Liver (tissue), 9 donors: ENCODE data around the gene DPY30. TPM values are rescaled to one million over a fixed set of nuclear protein-coding genes. Genes with fewer than 3 reads are reported as not detected.

ENCODE experiments used
- DNase-seq: peaks from one replicate; pipeline ENCODE4 v3.0.0-alpha.2; 2017; ENCODE audit warnings: low spot score
- H3K27ac ChIP-seq, 2 donors: one replicate each; pipeline ENCODE4 v1.7.0; 2013; ENCODE audit warnings: inconsistent platforms in 2 of 2, low read length in 2 of 2, control low read depth in 1 of 2, low read depth in 1 of 2, mild to moderate bottlenecking in 1 of 2
- H3K27me3 ChIP-seq, 4 donors: one replicate each; pipeline versions ENCODE4 v1.6.1 to v1.7.0; 2013; ENCODE audit warnings: low read length in 3 of 4, inconsistent platforms in 1 of 4, mild to moderate bottlenecking in 1 of 4, moderate library complexity in 1 of 4; ENCODE audit not compliant: control insufficient read depth in 4 of 4, insufficient read depth in 4 of 4
- H3K36me3 ChIP-seq, 4 donors: one replicate each; pipeline versions ENCODE4 v1.6.1 to v1.7.0; 2013; ENCODE audit warnings: low read length in 3 of 4, mild to moderate bottlenecking in 3 of 4, low read depth in 1 of 4, moderate library complexity in 1 of 4; ENCODE audit not compliant: control insufficient read depth in 4 of 4, insufficient read depth in 3 of 4
- H3K4me1 ChIP-seq, 4 donors: one replicate each; pipeline versions ENCODE4 v1.6.1 to v1.7.0; 2013; ENCODE audit warnings: low read length in 3 of 4, mild to moderate bottlenecking in 3 of 4, moderate library complexity in 1 of 4; ENCODE audit not compliant: control insufficient read depth in 4 of 4, insufficient read depth in 4 of 4
- H3K4me3 ChIP-seq, 3 donors: one replicate each; pipeline versions ENCODE4 v1.6.1 to v1.7.0; 2013; ENCODE audit warnings: low read length in 3 of 3, control low read depth in 1 of 3, low read depth in 1 of 3, mild to moderate bottlenecking in 1 of 3
- H3K9ac ChIP-seq, 2 donors: one replicate each; pipeline ENCODE4 v1.7.0; 2013; ENCODE audit warnings: low read length in 2 of 2, mild to moderate bottlenecking in 2 of 2, moderate library complexity in 2 of 2, control low read depth in 1 of 2, low read depth in 1 of 2
- H3K9me3 ChIP-seq, 4 donors: one replicate each; pipeline versions ENCODE4 v1.6.1 to v1.7.0; 2013; ENCODE audit warnings: low read length in 3 of 4; ENCODE audit not compliant: control insufficient read depth in 4 of 4
- EGR1 ChIP-seq, 2 donors: IDR thresholded peaks; 2 replicates each; pipeline ENCODE4 v1.6.1; 2016 to 2018; ENCODE audit warnings: antibody characterized with exemption in 2 of 2, low read depth in 2 of 2
- FOXA1 ChIP-seq: IDR thresholded peaks from 2 replicates; pipeline ENCODE4 v1.6.1; 2016; ENCODE audit warnings: antibody characterized with exemption
- FOXA2 ChIP-seq: IDR thresholded peaks from 2 replicates; pipeline ENCODE4 v1.6.1; 2016; ENCODE audit warnings: antibody characterized with exemption
- GABPA ChIP-seq, 2 donors: IDR thresholded peaks in 1 of 2; conservative IDR thresholded peaks in 1 of 2; 2 replicates each; pipeline ENCODE4 v1.6.1; 2016; ENCODE audit warnings: antibody characterized with exemption in 2 of 2, mild to moderate bottlenecking in 1 of 2, moderate library complexity in 1 of 2
- HNF4A ChIP-seq, 2 donors: conservative IDR thresholded peaks; 2 replicates each; pipeline ENCODE4 v1.6.1; 2016; ENCODE audit warnings: antibody characterized with exemption in 2 of 2, mild to moderate bottlenecking in 2 of 2
- HNF4G ChIP-seq: IDR thresholded peaks from 2 replicates; pipeline ENCODE4 v1.6.1; 2016; ENCODE audit warnings: antibody characterized with exemption
- JUND ChIP-seq, 2 donors: IDR thresholded peaks; 2 replicates each; pipeline ENCODE4 v1.6.1; 2016; ENCODE audit warnings: antibody characterized with exemption in 2 of 2
- NR2F2 ChIP-seq: IDR thresholded peaks from 2 replicates; pipeline ENCODE4 v1.6.1; 2016; ENCODE audit warnings: antibody characterized with exemption
- RAD21 ChIP-seq, 2 donors: IDR thresholded peaks; 2 replicates each; pipeline ENCODE4 v1.6.1; 2016; ENCODE audit warnings: antibody characterized with exemption in 2 of 2, mild to moderate bottlenecking in 2 of 2
- RXRA ChIP-seq, 2 donors: IDR thresholded peaks; 2 replicates each; pipeline ENCODE4 v1.6.1; 2017 to 2018; ENCODE audit warnings: antibody characterized with exemption in 2 of 2, mild to moderate bottlenecking in 1 of 2
- SP1 ChIP-seq: IDR thresholded peaks from 2 replicates; pipeline ENCODE4 v1.6.1; 2018; ENCODE audit warnings: antibody characterized with exemption, mild to moderate bottlenecking
- TAF1 ChIP-seq: conservative IDR thresholded peaks from 2 replicates; pipeline ENCODE4 v1.6.1; 2016; ENCODE audit warnings: antibody characterized with exemption, mild to moderate bottlenecking
- YY1 ChIP-seq: IDR thresholded peaks from 2 replicates; pipeline ENCODE4 v1.6.1; 2016; ENCODE audit warnings: antibody characterized with exemption, mild to moderate bottlenecking
- WGBS: extraction: QIAGEN DNeasy Blood & Tissue Kit; methylation state at CpG from one replicate; pipeline ENCODE4 v1.1.7; 2013; 5-methylcytosine and 5-hydroxymethylcytosine counted together
- polyA plus RNA-seq, 2 donors: library from polyadenylated mRNA; stranded (reverse) in 1 of 2; unstranded in 1 of 2; fragments of 200-250 nt in 1 of 2; fragments of >200 nt in 1 of 2; fragmentation: Nextera tagmentation in 1 of 2; extraction: Ambion mirVana in 1 of 2; gene quantifications; one replicate each; pipeline versions ENCODE4 v1.2.1 to v1.2.3, GENCODE V29; 2013 to 2015
- total RNA-seq, 2 donors: library from RNA; depleted of rRNA; stranded (reverse); fragments of >200 nt; gene quantifications; one replicate each; pipeline ENCODE4 v1.2.3, GENCODE V29; 2014
- TF ChIP-seq, protein P1 (sequence below): IDR thresholded peaks from 2 replicates; pipeline ENCODE4 v1.6.1; 2016; ENCODE audit warnings: antibody characterized with exemption, mild to moderate bottlenecking
- TF ChIP-seq, protein P2 (sequence below): IDR thresholded peaks from 2 replicates; pipeline ENCODE4 v1.6.1; 2016; ENCODE audit warnings: antibody characterized with exemption
- TF ChIP-seq, protein P3 (sequence below): fragments of 150-350 bp; IDR thresholded peaks from 2 replicates; pipeline ENCODE4 v1.5.1; 2017; ENCODE audit warnings: improper control_type of control experiment, low read depth, low read length; ENCODE audit not compliant: missing input control
- TF ChIP-seq, protein P4 (sequence below): IDR thresholded peaks from 2 replicates; pipeline ENCODE4 v1.6.1; 2016; ENCODE audit warnings: antibody characterized with exemption
- donor health status: healthy.
- donor health status: healthy.
- donor health status: healthy.
- donor health status: healthy.
- donor health status: healthy.

Gene DPY30
- total and polyA plus RNA-seq, 4 donors: 24.3 to 75.4 (median 34.5) TPM

GRCh38 chr2:32002406-32002805 is 37.2 kb downstream of the DPY30 start:
- Histone ChIP-seq H3K9me3 (no peaks in the 10 kb centered on the region), H3K9ac (no peak overlapping the region), H3K27ac (no peak overlapping the region), H3K4me3 (no peak overlapping the region), H3K27me3 (no peaks in the 10 kb centered on the region), H3K36me3 (no peaks in the 10 kb centered on the region), H3K4me1 (peaks cover 7 to 36% (median 29%) of the 10 kb centered on the region in 4 donors)
- WGBS: 94% methylated on average over 3 of the region's 3 CpGs
- no peak for TF ChIP-seq TAF1
- no peak for TF ChIP-seq SP1
- TF ChIP-seq, protein P1, sequence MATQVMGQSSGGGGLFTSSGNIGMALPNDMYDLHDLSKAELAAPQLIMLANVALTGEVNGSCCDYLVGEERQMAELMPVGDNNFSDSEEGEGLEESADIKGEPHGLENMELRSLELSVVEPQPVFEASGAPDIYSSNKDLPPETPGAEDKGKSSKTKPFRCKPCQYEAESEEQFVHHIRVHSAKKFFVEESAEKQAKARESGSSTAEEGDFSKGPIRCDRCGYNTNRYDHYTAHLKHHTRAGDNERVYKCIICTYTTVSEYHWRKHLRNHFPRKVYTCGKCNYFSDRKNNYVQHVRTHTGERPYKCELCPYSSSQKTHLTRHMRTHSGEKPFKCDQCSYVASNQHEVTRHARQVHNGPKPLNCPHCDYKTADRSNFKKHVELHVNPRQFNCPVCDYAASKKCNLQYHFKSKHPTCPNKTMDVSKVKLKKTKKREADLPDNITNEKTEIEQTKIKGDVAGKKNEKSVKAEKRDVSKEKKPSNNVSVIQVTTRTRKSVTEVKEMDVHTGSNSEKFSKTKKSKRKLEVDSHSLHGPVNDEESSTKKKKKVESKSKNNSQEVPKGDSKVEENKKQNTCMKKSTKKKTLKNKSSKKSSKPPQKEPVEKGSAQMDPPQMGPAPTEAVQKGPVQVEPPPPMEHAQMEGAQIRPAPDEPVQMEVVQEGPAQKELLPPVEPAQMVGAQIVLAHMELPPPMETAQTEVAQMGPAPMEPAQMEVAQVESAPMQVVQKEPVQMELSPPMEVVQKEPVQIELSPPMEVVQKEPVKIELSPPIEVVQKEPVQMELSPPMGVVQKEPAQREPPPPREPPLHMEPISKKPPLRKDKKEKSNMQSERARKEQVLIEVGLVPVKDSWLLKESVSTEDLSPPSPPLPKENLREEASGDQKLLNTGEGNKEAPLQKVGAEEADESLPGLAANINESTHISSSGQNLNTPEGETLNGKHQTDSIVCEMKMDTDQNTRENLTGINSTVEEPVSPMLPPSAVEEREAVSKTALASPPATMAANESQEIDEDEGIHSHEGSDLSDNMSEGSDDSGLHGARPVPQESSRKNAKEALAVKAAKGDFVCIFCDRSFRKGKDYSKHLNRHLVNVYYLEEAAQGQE: no peak
- TF ChIP-seq GABPA (IDR thresholded peaks at IDR 0.05 in 1 of 2, conservative IDR thresholded peaks at IDR 0.05 in 1 of 2): no peak
- no peak for TF ChIP-seq JUND (IDR thresholded peaks at IDR 0.05)
- TF ChIP-seq HNF4A (conservative IDR thresholded peaks at IDR 0.05): no peak
- TF ChIP-seq, protein P2, sequence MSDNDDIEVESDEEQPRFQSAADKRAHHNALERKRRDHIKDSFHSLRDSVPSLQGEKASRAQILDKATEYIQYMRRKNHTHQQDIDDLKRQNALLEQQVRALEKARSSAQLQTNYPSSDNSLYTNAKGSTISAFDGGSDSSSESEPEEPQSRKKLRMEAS: no peak
- TF ChIP-seq, protein P3, sequence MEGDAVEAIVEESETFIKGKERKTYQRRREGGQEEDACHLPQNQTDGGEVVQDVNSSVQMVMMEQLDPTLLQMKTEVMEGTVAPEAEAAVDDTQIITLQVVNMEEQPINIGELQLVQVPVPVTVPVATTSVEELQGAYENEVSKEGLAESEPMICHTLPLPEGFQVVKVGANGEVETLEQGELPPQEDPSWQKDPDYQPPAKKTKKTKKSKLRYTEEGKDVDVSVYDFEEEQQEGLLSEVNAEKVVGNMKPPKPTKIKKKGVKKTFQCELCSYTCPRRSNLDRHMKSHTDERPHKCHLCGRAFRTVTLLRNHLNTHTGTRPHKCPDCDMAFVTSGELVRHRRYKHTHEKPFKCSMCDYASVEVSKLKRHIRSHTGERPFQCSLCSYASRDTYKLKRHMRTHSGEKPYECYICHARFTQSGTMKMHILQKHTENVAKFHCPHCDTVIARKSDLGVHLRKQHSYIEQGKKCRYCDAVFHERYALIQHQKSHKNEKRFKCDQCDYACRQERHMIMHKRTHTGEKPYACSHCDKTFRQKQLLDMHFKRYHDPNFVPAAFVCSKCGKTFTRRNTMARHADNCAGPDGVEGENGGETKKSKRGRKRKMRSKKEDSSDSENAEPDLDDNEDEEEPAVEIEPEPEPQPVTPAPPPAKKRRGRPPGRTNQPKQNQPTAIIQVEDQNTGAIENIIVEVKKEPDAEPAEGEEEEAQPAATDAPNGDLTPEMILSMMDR: no peak
- TF ChIP-seq RXRA (IDR thresholded peaks at IDR 0.05): no peak
- TF ChIP-seq FOXA2: no peak
- no peak for TF ChIP-seq FOXA1
- TF ChIP-seq EGR1 (IDR thresholded peaks at IDR 0.05; ENCODE audit: low read depth in 2 of 2): no peak
- TF ChIP-seq YY1: no peak
- no peak for TF ChIP-seq HNF4G
- TF ChIP-seq NR2F2: no peak
- no peak for DNase-seq

DNA sequence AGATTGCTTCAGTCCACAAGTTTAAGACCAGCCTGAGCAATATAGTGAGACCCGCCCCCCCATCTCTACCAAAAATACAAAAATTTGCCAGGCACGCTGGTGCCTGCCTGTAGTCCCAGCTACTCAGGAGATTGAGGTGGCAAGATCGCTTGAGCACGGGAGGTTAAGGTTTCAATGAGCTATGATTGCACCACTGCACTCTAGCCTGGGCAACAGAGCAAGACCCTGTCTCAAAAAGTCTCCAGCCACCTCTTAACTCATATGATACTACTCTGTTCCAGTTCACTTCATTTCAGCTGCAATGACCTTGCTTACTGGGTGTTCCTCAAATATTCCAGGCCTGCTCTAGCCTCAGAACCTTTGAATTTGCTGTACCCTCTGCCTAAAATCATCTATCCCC is 40.2 kb downstream of the DPY30 start:
- Histone ChIP-seq H3K27me3 (no peaks in the 10 kb centered on the region), H3K4me1 (peaks cover 0 to 6% (median 4%) of the 10 kb centered on the region in 4 donors), H3K27ac (no peak overlapping the region), H3K36me3 (no peaks in the 10 kb centered on the region), H3K4me3 (no peak overlapping the region), H3K9ac (no peak overlapping the region), H3K9me3 (no peaks in the 10 kb centered on the region)
- TF ChIP-seq, protein P3: no peak
- TF ChIP-seq, protein P4, sequence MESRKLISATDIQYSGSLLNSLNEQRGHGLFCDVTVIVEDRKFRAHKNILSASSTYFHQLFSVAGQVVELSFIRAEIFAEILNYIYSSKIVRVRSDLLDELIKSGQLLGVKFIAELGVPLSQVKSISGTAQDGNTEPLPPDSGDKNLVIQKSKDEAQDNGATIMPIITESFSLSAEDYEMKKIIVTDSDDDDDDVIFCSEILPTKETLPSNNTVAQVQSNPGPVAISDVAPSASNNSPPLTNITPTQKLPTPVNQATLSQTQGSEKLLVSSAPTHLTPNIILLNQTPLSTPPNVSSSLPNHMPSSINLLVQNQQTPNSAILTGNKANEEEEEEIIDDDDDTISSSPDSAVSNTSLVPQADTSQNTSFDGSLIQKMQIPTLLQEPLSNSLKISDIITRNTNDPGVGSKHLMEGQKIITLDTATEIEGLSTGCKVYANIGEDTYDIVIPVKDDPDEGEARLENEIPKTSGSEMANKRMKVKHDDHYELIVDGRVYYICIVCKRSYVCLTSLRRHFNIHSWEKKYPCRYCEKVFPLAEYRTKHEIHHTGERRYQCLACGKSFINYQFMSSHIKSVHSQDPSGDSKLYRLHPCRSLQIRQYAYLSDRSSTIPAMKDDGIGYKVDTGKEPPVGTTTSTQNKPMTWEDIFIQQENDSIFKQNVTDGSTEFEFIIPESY: no peak
- TF ChIP-seq RAD21 (IDR thresholded peaks at IDR 0.05) (no peak), FOXA1 (no peak)
- WGBS: 98% methylated on average over 4 of the region's 4 CpGs
- DNase-seq: no peak
